HG02798 (cell line): Measurements from ENCODE around the gene SNX1.
"Not testable (repeated sequence)": the region's sequence is repeated elsewhere in the genome, so short reads cannot be mapped to it uniquely, and the experiment has no call there.

ENCODE experiments used
- ATAC-seq: cut with Tn5 transposase; IDR thresholded peaks from one replicate; pipeline ENCODE4 v1.9.1; 2021; ENCODE audit warnings: mild to moderate bottlenecking; ENCODE audit not compliant: unreplicated experiment, poor library complexity

SNX1 gene

GRCh38 chr15:64095795-64096667, at the start of gene SNX1:
Gene SNX1, plus strand, starts transcription at chr15:64095982. Its CDS starts 32 bp downstream, at chr15:64096014.
- peak; percentile 51 for ATAC-seq

GRCh38 chr15:64046421-64047153, 49.2 kb upstream of the SNX1 start, which contains the start of gene DAPK2:
Gene DAPK2, minus strand, starts transcription at chr15:64046485. Its CDS starts 6,224 bp downstream, at chr15:64040261.
- ATAC-seq: peak; percentile 70

- ATAC-seq: no peak
Observed at GRCh38 chr15:64048781-64049460, 46.9 kb upstream of the SNX1 start.

- ATAC-seq: no peak
Observed at GRCh38 chr15:64050281-64051092, 45.3 kb upstream of the SNX1 start.

- no peak for ATAC-seq
Observed at GRCh38 chr15:64051093-64051402, 44.7 kb upstream of the SNX1 start.

- no peak for ATAC-seq
Observed at GRCh38 chr15:64051407-64052259, 44.1 kb upstream of the SNX1 start.

GRCh38 chr15:64052925-64053491, 42.8 kb upstream of the SNX1 start:
- no peak for ATAC-seq

- not testable (repeated sequence) for ATAC-seq
Observed at GRCh38 chr15:64053674-64054073, 42.1 kb upstream of the SNX1 start.

- no peak for ATAC-seq
Observed at GRCh38 chr15:64058279-64058678, 37.5 kb upstream of the SNX1 start.

GRCh38 chr15:64059104-64059503, 36.7 kb upstream of the SNX1 start:
- ATAC-seq: not testable (repeated sequence)

GRCh38 chr15:64060716-64061115, 35.1 kb upstream of the SNX1 start:
- ATAC-seq: no peak

- no peak for ATAC-seq
Observed at GRCh38 chr15:64066451-64066850, 29.3 kb upstream of the SNX1 start.

GRCh38 chr15:64067564-64068030, 28.2 kb upstream of the SNX1 start:
- no peak for ATAC-seq

- no peak for ATAC-seq
Observed at GRCh38 chr15:64068133-64068532, 27.6 kb upstream of the SNX1 start.

- no peak for ATAC-seq
Observed at GRCh38 chr15:64070106-64070505, 25.7 kb upstream of the SNX1 start.

GRCh38 chr15:64070965-64071851, 24.6 kb upstream of the SNX1 start:
- ATAC-seq: no peak

- ATAC-seq: no peak
Observed at GRCh38 chr15:64071931-64072765, 23.6 kb upstream of the SNX1 start.
